Measurements from ENCODE around the gene ZDHHC19.
"Not testable (repeated sequence)": the region's sequence is repeated elsewhere in the genome, so short reads cannot be mapped to it uniquely, and the experiment has no call there.

Gene ZDHHC19, protein sequence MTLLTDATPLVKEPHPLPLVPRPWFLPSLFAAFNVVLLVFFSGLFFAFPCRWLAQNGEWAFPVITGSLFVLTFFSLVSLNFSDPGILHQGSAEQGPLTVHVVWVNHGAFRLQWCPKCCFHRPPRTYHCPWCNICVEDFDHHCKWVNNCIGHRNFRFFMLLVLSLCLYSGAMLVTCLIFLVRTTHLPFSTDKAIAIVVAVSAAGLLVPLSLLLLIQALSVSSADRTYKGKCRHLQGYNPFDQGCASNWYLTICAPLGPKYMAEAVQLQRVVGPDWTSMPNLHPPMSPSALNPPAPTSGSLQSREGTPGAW

DNA sequence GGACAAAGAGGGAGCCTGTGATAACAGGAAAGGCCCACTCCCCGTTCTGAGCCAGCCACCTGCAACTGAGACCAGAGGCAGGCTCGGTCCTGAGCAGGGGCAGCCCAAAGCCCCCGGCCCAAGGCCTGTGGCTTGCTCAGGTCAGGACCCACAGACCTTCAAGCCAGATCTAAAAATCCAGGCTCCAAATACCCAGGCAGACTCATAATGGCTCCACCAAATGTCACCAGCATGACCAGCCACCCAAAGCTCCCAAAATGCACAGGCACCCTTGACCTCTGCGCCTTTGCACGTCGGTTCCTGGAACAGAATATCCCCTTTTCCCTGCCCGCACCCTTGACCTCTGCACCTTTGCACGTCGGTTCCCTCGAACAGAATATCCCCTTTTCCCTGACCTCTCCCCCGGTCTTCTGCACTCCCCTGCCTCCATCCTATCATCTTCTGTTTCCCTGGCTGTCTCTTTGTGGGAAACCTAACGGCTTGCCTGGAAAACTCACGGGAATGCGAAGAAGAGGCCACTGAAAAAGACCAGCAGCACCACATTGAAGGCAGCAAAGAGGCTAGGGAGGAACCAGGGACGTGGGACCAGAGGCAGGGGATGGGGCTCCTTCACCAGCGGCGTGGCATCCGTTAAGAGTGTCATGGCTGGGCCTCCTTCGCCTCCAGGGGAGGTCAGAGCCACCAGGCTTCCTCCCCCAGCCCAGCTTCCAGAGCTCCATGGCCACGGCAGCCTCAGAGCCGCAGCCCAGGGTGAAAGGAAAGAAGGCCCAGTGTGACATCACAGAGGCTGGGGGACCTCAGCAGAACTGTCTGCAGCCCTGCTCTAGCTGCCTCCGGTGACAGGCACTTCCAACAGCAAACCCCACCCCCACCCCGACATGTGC, at the start of gene ZDHHC19:
ZDHHC19 (minus strand) TSS at position 728 of the 884 bp plus-strand sequence; CDS start at position 643, 85 bp downstream.
- no peak for DNase-seq (ENCODE audit: low read depth, low spot score)

DNA sequence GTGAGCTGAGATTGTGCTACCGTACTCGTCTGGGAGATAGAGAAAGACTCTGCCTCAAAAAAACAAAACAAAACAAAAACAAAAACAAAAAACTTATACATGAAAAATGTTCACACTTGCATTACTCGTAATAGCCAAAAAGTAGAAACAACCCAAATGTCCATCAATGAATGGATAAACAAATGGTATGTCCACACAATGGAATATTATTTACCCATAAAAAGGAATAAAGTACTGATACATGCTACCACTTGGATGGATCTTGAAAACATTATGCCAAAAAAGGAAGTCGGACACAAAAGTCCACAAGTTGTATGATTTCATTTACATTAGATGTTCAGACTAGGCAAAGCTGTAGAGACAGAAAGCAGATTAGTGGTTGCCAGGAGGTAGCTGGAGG, 49.6 kb upstream of the ZDHHC19 start:
- DNase-seq (ENCODE audit: low read depth, low spot score): no peak

DNA sequence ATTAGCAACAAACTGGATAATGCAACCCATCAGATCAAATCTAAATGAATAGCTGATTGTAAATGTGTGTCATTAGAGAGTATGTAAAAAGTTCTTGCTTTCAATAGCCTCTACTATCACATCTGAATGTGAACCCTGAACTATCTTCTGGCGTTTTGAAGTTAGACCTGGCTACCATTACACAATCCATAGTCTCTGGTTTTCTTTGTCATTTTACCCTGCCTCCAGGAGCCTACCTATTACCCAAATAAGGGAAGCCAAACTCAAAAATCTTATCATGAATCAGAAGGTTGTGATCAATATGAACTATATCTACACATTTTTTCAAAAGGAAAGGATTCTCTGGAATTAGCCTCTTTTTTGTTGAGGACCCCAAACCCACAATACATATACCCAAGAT, 44.6 kb upstream of the ZDHHC19 start:
- no peak for DNase-seq (ENCODE audit: low read depth, low spot score)

DNA sequence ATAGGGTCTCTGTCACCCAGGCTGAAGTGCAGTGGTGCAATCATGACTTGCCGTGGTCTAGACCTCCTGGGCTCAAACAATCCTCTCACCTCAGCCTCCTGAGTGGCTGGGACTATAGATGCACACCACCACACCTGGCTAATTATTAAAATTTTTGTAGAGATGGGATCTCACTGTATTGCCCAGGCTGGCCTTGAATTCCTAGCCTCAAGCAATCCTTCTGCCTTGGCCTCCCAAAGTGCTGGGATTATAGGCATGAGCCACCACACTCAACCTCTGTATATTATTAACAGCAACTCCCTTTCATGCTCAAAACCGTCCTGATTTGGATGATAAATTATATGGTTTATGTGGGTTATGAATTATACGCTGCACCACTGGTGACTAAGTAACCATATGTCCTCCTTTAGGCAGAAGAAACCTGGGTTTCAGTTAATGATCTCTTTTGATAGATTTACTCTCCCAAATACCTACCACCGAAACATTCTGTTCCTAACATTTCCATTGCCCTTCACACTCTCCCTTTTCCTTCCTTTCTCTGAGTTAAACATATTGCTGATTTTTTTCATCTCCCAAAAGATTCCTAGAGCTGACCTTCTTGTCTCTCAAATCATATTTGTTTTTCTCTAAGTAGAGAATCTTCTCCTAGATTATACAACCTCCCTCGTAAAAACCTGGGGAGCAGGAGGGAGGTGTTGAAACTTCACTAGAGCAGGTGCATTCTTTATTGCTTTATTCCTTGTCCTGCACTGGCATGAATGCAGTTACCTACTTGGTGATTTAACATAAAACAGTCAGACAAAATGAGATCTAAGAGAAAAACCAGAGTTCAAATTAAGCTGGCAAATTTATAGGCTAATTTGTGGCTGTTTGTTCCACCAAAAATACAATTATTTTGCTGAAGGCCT, 43.4 kb upstream of the ZDHHC19 start:
- DNase-seq (ENCODE audit: low read depth, low spot score): no peak

DNA sequence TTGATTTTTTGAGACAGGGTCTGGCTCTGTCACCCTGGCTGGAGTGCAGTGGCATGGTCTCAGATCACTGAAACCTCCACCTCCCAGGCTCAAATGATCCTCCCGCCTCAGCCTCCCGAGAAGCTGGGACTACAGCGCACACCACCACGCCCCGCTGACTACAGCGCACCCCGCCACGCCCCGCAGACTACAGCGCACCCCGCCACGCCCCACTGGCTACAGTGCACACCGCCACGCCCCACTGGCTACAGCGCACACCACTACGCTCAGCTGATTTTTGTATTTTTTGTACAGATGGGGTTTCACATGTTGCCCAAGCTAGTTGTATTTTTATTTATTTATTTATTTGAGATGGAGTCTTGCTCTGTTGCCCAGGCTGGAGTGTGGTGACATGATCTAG, 40.7 kb upstream of the ZDHHC19 start:
- no peak for DNase-seq (ENCODE audit: low read depth, low spot score)

DNA sequence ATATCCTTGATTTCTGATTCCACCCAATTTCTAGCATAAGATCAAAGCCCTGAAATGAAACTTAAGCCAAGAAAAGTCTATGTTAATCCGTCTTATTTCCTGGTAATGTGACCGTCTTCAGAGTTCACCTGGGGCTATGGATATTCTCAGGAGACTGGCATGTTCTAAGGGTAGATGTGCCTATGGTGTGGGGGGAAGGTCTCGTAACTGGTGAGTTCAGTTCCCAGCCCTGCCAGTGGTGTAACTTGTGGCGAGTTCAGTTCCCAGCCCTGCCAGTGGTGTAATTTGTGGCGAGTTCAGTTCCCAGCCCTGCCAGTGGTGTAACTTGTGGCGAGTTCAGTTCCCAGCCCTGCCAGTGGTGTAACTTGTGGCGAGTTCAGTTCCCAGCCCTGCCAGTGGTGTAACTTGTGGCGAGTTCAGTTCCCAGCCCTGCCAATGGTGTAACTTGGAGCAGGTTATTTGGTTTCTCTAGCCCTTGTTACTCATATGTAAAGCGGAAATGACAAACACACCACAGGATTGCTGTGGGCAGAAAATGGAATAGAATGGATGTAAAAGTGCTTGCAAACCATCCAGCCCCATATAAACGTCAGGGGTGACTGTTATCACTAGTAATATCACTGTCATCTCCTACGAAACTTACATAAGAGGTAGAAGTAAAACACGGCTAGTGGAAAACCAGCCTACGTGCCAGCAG, 35.6 kb upstream of the ZDHHC19 start:
- DNase-seq (ENCODE audit: low read depth, low spot score): no peak

DNA sequence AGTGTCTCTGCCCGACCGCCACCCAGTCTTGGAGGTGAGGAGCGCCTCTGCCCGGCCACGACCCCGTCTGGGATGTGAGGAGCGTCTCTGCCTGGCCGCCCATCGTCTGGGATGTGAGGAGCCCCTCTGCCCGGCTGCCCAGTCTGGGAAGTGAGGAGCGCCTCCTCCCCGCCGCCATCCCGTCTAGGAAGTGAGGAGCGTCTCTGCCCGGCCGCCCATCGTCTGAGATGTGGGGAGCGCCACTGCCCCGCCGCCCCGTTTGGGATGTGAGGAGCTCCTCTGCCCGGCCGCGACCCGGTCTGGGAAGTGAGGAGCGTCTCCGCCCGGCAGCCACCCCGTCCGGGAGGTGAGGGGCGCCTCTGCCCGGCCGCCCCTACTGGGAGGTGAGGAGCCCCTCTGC, 33.0 kb upstream of the ZDHHC19 start:
- DNase-seq (ENCODE audit: low read depth, low spot score): not testable (repeated sequence)

DNA sequence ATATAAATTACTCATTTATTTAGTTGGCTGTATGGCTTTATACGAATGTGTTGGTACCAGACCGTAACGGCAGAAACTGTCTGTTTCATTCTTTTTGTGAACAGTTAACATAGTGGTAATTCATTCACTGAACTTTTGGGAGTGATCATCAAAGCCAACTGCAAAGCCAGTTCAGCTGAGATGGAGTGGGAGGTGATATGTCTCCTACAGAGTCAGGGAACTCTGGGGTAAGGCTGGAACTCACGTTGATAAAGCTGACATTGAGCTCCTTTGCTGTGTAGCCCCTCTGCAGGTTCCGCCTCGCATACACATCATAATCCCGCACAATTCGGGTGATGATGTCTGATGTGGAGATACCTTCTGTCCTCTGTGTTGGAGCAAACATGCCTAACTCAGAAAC, 30.5 kb upstream of the ZDHHC19 start:
- no peak for DNase-seq (ENCODE audit: low read depth, low spot score)

DNA sequence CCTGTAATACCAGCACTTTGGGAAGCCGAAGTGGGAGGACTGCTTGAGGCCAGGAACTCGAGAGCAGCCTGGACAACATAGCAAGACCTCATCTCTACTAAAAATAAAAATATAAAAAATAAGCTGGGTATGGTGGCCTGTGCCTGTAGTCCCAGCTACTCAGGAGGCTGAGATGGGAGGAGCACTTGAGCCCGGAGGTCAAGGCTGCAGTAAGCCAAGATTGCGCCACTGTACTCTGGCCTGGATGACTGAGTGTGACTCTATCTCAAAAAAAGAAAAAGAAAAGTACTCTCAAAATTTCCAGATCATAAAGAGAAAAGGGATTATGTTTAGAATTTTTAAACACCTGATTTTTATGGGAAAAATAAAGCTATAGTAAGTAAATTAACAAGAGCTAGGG, 29.2 kb upstream of the ZDHHC19 start:
- DNase-seq (ENCODE audit: low read depth, low spot score): no peak

DNA sequence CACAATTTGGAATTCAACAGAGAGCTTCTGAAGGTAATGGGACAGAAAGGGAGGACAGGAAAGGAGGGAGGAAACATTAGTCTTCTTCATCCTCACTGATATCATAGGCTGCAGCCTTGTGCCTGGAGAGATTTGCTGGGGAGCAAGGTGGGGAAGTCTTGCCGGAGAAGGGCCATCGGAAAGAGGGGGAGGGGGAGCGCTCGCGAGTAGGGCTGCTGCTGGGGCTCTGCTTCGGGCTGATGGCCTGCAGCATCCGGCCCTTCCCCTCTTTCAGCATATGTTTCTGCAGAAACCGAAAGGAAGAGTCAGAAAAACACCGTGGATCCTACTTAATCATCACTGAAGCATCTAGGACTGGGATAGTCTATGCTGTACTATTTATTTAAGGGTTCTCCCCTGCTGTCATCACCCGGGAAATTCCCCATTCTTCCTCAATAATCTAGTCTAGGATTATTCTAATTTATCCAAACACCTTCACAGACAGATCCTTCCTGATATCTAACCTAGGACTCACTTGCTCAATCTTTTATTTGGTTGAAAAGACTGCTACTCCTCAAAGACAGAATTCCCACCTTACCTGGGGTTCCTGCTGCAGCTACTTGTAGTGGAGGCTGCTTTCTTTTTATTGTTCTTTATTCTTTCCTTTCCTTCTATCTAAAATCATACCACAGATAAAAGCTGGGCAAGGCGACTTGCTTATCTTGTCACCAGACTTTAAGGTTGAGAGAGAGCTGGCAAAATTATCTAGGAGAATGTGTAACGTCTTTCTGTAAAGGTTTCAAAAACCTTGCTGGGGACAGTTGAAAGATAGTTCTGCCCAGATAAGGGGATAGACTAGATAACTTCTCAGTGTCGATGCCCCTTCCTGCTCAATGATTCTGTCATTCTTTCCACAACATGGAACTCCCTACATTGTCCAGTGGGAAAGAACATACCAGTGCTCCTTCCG, 27.7 kb upstream of the ZDHHC19 start:
- no peak for DNase-seq (ENCODE audit: low read depth, low spot score)

DNA sequence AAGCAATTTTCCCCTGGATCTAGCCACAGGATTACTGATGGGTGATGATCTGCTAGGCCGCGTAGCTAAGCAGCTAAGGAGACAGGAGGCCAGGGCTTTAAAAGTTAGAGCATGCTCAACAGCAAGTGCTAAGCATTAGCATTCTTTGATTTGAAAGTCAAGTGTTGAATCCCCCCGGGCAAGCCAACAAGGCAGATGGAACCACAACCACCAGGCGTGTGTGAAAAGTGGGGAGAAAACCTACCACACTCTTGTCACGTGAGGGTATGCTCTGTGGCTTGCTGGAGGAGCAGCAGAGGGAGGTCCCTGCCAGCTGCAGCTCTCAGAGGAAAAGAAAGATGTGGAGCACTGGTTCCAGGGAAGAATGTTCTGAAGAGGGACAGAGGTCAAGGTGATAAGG, 26.0 kb upstream of the ZDHHC19 start:
- no peak for DNase-seq (ENCODE audit: low read depth, low spot score)

DNA sequence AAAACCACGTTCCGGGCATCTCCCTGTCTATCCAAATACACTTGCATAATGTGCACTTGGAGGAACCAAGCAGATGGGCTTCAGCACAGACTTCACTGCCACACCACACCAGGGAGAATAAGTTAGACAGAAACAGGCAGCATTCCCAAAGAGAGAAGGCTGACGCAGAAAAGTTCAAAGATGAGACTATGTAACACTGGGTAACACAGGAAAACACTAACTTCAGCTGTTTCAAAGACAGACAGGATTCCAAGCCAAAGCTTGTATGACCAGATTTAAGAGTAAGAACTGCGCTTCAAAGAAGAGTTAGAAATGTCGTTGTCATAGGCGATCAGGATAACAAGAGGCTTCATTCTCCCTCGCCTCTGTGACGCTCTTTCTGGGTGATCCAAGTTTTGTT, 25.0 kb upstream of the ZDHHC19 start:
- no peak for DNase-seq (ENCODE audit: low read depth, low spot score)

DNA sequence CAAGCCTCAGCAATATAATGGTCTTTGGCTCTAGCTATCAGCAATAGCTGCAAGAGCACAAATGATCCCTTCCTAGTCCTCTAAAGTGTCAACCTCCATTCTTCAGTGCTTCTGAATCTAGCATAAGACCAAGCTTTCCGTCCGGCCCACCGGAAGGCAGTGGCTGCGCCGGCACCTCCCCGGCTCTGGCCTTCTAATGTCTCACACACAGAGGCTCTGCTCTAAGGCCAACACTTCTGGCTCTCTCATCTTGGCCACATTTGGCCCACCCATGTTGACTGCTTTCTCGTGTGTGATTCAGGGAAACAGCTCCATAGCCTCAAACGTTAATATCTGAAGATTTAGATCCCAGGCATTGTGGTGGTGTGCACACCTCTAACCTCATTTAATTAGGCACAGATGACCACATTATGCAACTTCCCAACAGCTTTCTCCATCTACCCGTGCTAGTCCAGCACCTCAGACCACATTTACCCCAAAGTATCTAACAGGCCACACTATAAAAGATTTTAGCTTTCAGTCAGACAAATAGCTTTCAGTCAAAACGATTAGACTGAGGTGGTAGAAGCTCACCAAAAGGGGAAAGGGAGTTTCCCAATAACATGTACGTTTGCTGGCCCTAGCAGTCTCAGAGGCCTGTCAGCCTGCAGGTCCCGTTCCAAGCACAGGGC, 24.4 kb upstream of the ZDHHC19 start:
- no peak for DNase-seq (ENCODE audit: low read depth, low spot score)

DNA sequence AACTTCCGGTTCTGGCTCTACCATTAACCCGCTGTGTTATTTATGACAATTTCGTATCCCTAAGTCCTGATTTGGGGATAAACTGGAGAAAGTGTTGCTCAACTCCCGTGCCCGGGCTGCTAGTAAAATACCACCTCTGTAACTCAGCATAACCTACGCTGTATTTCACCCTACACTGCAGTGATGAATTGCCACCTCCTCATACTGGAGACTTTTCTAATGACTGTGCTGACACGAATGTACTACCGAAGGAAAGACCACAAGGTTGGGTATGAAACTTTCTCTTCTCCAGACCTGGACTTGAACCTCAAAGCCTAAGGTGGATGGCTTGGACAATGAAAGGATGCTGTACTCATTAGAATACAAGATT, 21.7 kb upstream of the ZDHHC19 start:
- DNase-seq (ENCODE audit: low read depth, low spot score): no peak

DNA sequence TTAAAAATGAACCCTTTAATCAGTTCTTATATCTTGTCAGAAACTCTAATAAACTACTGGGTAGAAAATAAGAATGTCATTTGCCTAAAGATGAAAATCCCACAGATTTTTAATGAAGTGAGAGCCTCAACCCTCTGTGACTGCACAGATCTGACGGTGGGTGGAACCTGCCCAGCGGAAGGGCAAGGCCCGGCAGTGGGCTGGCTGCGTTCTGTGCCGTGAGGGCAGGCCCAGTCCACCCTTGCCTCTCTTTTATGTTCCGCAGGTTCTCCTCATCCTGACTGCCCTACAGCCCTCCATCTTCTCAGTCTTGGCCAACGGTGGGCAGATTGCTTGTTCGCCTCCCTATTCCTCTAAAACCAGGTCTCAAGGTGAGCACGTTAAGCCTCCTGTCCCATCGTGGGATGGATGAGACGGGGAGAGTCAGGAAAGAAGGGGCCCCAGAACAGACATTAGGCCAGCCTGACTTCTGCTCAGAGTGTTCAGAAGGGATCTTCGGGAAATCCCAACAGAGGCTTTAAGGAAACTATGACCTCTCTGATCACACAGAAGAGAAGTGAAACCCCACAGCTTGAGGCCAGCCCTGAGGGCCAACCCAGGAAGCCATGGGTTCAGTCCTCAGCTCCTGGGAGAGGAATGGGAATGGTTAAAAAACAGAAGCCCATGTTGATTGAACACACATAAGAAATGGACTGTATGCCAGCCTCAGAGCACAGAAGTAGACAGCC, 21.1 kb upstream of the ZDHHC19 start:
- no peak for DNase-seq (ENCODE audit: low read depth, low spot score)

DNA sequence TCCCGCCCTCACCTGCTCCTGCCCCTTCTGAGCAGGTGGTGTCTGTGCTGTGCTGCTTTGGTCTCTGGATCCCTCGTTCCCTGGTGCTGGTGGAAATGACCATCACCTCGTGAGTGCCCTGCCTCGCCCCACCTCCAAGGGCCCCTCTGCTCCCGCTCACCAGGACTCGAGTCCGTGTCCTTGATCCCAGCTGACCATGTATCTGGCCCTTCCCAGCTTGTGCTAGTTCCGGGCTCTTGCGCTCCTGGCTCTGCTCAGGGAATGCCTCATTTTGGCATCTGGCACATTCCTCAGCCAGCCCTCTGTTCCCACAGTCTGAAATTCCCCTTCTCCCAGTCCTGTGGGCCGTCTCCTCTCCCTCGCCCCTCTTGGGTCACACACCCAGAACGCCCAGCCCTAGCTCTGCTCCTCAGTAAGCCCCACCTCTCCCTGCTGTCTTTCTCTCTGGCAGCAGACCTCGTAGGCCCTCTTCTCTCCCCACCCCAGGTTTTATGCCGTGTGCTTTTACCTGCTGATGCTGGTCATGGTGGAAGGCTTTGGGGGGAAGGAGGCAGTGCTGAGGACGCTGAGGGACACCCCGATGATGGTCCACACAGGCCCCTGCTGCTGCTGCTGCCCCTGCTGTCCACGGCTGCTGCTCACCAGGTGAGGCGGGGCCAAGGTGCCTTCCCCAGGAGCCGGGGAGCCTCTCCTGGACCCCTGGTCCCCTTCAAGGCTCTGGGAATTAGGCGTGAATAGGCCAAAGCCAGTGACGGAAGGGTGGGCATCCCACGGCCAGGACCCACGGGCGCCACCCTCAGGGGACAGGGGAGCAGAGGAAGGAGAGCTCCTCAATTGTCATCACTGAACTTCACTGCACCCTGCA, 16.7 kb upstream of the ZDHHC19 start:
- DNase-seq (ENCODE audit: low read depth, low spot score): no peak

DNA sequence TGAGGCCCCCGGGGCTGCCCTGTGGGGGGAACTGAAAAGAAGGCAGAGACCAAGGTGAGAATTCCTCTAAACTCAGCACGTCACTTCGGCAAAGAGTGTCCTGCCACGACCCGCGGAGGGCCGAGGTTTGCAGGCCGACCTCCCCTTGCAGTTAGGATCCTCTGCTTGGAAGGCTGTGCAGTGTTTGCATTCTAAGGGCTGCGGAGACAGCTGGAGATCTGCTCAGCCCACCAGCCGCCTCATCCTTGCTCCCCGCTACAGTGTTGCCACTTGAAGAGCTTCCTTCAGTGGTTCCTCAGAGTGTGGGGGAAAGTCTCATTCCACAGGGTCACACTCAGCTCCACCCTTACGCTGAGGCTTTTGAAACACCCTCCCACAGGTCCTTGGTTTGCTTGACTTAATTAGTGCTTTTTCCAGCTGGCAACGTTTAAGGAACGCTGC, 15.9 kb upstream of the ZDHHC19 start:
- DNase-seq (ENCODE audit: low read depth, low spot score): no peak

DNA sequence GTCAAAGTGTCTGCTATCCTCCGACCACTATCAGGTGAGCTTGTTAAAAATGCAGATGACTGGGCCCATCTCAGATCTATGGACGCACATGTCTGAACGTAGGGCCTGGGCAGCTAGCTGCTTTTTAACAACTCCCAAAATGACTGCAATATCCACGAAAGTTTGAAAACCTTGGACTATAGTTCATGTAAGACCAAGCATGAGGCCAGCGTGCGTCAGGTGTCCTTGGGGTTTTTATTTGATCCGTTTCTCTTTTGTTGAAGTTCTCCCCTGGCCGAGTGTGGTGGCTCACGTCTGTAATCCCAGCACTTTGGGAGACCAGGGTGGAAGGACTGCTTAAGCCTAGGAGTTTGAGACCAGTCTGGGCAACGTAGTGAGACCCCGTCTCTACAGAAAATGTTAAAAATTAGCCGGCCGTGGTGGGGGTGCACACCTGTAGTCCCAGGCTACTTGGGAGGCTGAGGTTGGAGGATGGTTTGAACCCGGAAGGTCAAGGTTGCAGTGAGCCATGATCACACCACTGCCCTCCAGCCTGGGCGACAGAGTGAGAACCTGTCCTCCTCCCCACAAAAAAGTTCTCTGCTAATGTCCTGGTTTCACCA, 14.7 kb upstream of the ZDHHC19 start:
- DNase-seq (ENCODE audit: low read depth, low spot score): no peak

Measured in activated CD4-positive, CD25-positive, alpha-beta regulatory T cell treated with anti-CD3 and anti-CD28 coated beads, Interleukin-2, amount 50 U/mL, for 16 hours (primary cell).